MV-4-11 (cell line): ENCODE data around the gene ANKRD28.
"Not testable (repeated sequence)": the region's sequence is repeated elsewhere in the genome, so short reads cannot be mapped to it uniquely, and the experiment has no call there.

ENCODE experiments used
- DNase-seq: peaks from one replicate; lab custom pipeline; 2025; lab: John Stamatoyannopoulos, UW

The ANKRD28 gene

GRCh38 chr3:15797642-15798303 lies at the start of gene ANKRD28:
Gene ANKRD28 (minus strand): TSS chr3:15797979. CDS start chr3:15796521, 1,458 bp downstream.
- DNase-seq, result peak; percentile 94

GRCh38 chr3:15847239-15847638 lies 49.5 kb upstream of the ANKRD28 start:
- no peak for DNase-seq

- DNase-seq, result no peak
These were observed 48.8 kb upstream of the ANKRD28 start for GRCh38 chr3:15846606-15847005.

- no peak for DNase-seq
These were observed 47.7 kb upstream of the ANKRD28 start for GRCh38 chr3:15845475-15845874.

GRCh38 chr3:15844889-15845288 lies 47.1 kb upstream of the ANKRD28 start:
- DNase-seq, result no peak

GRCh38 chr3:15841091-15841973 lies 43.6 kb upstream of the ANKRD28 start:
- not testable (repeated sequence) for DNase-seq

GRCh38 chr3:15839568-15839967 lies 41.8 kb upstream of the ANKRD28 start:
- no peak for DNase-seq

GRCh38 chr3:15831927-15832326 lies 34.1 kb upstream of the ANKRD28 start:
- no peak for DNase-seq

GRCh38 chr3:15825016-15825415 lies 27.2 kb upstream of the ANKRD28 start:
- no peak for DNase-seq

GRCh38 chr3:15823092-15823491 lies 25.3 kb upstream of the ANKRD28 start:
- no peak for DNase-seq

GRCh38 chr3:15822281-15822680 lies 24.5 kb upstream of the ANKRD28 start:
- DNase-seq, result no peak

GRCh38 chr3:15820911-15821310 lies 23.1 kb upstream of the ANKRD28 start:
- no peak for DNase-seq

GRCh38 chr3:15819576-15819975 lies 21.8 kb upstream of the ANKRD28 start:
- no peak for DNase-seq

GRCh38 chr3:15819043-15819442 lies 21.3 kb upstream of the ANKRD28 start:
- DNase-seq, result no peak

- DNase-seq, result peak; percentile 56
These were observed 17.9 kb upstream of the ANKRD28 start for GRCh38 chr3:15815696-15816095.

GRCh38 chr3:15813079-15813478 lies 15.3 kb upstream of the ANKRD28 start:
- DNase-seq, result not testable (repeated sequence)

GRCh38 chr3:15812183-15812582 lies 14.4 kb upstream of the ANKRD28 start:
- DNase-seq, result peak; percentile 30

GRCh38 chr3:15810702-15811101 lies 12.9 kb upstream of the ANKRD28 start:
- DNase-seq, result no peak

GRCh38 chr3:15809313-15809712 lies 11.5 kb upstream of the ANKRD28 start:
- DNase-seq, result no peak

- DNase-seq, result peak; percentile 40
These were observed 11.0 kb upstream of the ANKRD28 start for GRCh38 chr3:15808679-15809310.

GRCh38 chr3:15805756-15806266 lies 8.0 kb upstream of the ANKRD28 start:
- peak; percentile 99 for DNase-seq

- no peak for DNase-seq
These were observed 6.8 kb upstream of the ANKRD28 start for GRCh38 chr3:15804553-15805095.
